ENCODE data around the gene MCUB.
"Not testable (repeated sequence)": the region's sequence is repeated elsewhere in the genome, so short reads cannot be mapped to it uniquely, and the experiment has no call there.

Gene MCUB

GRCh38 chr4:109631532-109632108 lies 71.6 kb downstream of the MCUB start:
- DNase-seq = no peak

- DNase-seq = no peak
Observed at GRCh38 chr4:109640644-109641043, 80.6 kb downstream of the MCUB start.

- DNase-seq = no peak
Observed at GRCh38 chr4:109645874-109646710, 86.0 kb downstream of the MCUB start.

GRCh38 chr4:109648266-109648996 lies 88.4 kb downstream of the MCUB start:
- DNase-seq = no peak

GRCh38 chr4:109648997-109649575 lies 89.0 kb downstream of the MCUB start:
- no peak for DNase-seq

- no peak for DNase-seq
Observed at GRCh38 chr4:109649872-109650271, 89.8 kb downstream of the MCUB start.

GRCh38 chr4:109655396-109655795 lies 95.3 kb downstream of the MCUB start:
- no peak for DNase-seq

GRCh38 chr4:109657854-109658418 lies 97.9 kb downstream of the MCUB start:
- DNase-seq = no peak

GRCh38 chr4:109658871-109659410 lies 98.9 kb downstream of the MCUB start:
- no peak for DNase-seq

GRCh38 chr4:109662116-109662515 lies 102.1 kb downstream of the MCUB start:
- no peak for DNase-seq

GRCh38 chr4:109662771-109663170 lies 102.7 kb downstream of the MCUB start:
- no peak for DNase-seq

- DNase-seq = no peak
Observed at GRCh38 chr4:109665783-109666485, 105.9 kb downstream of the MCUB start.

GRCh38 chr4:109671350-109671749 lies 111.3 kb downstream of the MCUB start:
- DNase-seq = no peak

- DNase-seq = no peak
Observed at GRCh38 chr4:109672169-109672930, 112.3 kb downstream of the MCUB start.

GRCh38 chr4:109673303-109673702 lies 113.3 kb downstream of the MCUB start:
- no peak for DNase-seq

- DNase-seq = no peak
Observed at GRCh38 chr4:109675181-109675580, 115.1 kb downstream of the MCUB start.

GRCh38 chr4:109675843-109676242 lies 115.8 kb downstream of the MCUB start:
- DNase-seq = no peak

- DNase-seq = no peak
Observed at GRCh38 chr4:109676886-109677285, 116.8 kb downstream of the MCUB start.

GRCh38 chr4:109678472-109678871 lies 118.4 kb downstream of the MCUB start:
- not testable (repeated sequence) for DNase-seq

- not testable (repeated sequence) for DNase-seq
Observed at GRCh38 chr4:109678925-109679324, 118.9 kb downstream of the MCUB start.

- DNase-seq = no peak
Observed at GRCh38 chr4:109682875-109683274, 122.8 kb downstream of the MCUB start.

Data from activated CD4-positive, CD25-positive, alpha-beta regulatory T cell treated with anti-CD3 and anti-CD28 coated beads, Interleukin-2, amount 50 U/mL, for 72 hours (primary cell).